Pancreas (tissue), 10 donors: ENCODE results near the gene RBMS1. TPM values are rescaled to one million over a fixed set of nuclear protein-coding genes. Genes with fewer than 3 reads are reported as not detected.

ENCODE experiments used
- ATAC-seq, 4 donors: fragments of 200-7000 bp; cut with Tn5 transposase; one replicate each; pipeline versions ENCODE4 v1.8.0 to v1.9.1; 2020; ENCODE audit warnings: mild to moderate bottlenecking in 4 of 4, moderate library complexity in 4 of 4
- DNase-seq, 6 donors: peaks; one replicate each; pipeline ENCODE4 v3.0.0-alpha.2; 2020
- FAIRE-seq: peaks from 2 replicates; lab custom pipeline; 2012; peaks lifted over from hg19 to GRCh38; lab: Jason Lieb, UNC
- H3K27ac ChIP-seq, 4 donors: fragments of 200-600 bp; sonication (generic); 1 replicate in 3 of 4; 2 replicates in 1 of 4; pipeline versions ENCODE4 v1.5.0 to v1.8.0; 2020
- H3K27me3 ChIP-seq, 4 donors: fragments of 200-600 bp; one replicate each; pipeline ENCODE4 v1.8.0; 2021
- H3K36me3 ChIP-seq, 3 donors: fragments of 200-600 bp; sonication (generic) in 1 of 3; one replicate each; pipeline versions ENCODE4 v1.5.0 to v1.8.0; 2020 to 2021
- H3K4me1 ChIP-seq, 3 donors: fragments of 200-600 bp; one replicate each; pipeline ENCODE4 v1.8.0; 2021
- H3K4me3 ChIP-seq, 4 donors: fragments of 200-600 bp; sonication (generic) in 2 of 4; one replicate each; pipeline versions ENCODE4 v1.5.0 to v1.8.0; 2020 to 2021
- H3K9me3 ChIP-seq, 4 donors: fragments of 200-600 bp; one replicate each; pipeline ENCODE4 v1.8.0; 2021
- WGBS, 2 donors: extraction: QIAGEN DNeasy Blood & Tissue Kit; methylation state at CpG; one replicate each; pipeline ENCODE4 v1.1.7; 2013; 5-methylcytosine and 5-hydroxymethylcytosine counted together
- intact Hi-C, 3 donors: fragments of 100-400 bp; cut with DNase I; formaldehyde crosslinking; loops; one replicate each; pipeline versions ENCODE4 v1.11.1 to v1.14.2; 2022
- polyA plus RNA-seq, 2 donors: library from polyadenylated mRNA; stranded (reverse); fragments of 200-250 nt; gene quantifications; one replicate each; pipeline ENCODE4 v1.2.3, GENCODE V29; 2013
- total RNA-seq, 6 donors: library from RNA; stranded (reverse); fragmentation: NEBNext Ultra II Directional in 4 of 6; extraction: Animal tissue kit (Norgen Biotek cat#: 25700) in 4 of 6; gene quantifications; one replicate each; pipeline versions ENCODE4 v1.2.1 to v1.2.4, GENCODE V29; 2021 to 2023
- TF ChIP-seq, protein P1 (sequence below), 4 donors: fragments of 200-600 bp; sonication (generic) in 3 of 4; IDR thresholded peaks; one replicate each; pipeline versions ENCODE4 v1.5.0 to v1.8.0; 2021; ENCODE audit warnings: antibody characterized with exemption in 4 of 4
- donor health status: healthy with polysubstance abuse.
- donor health status: DM: no; HTN: no; CAD: no; lungs with moderate emphysema.
- donor health status: DM: no; HTN: no; CAD: no.
- donor health status: control.
- donor health status: control.
- donor health status: Bipolar disorder and iron deficiency.
- donor health status: DM: yes; HTN: yes; CAD: no.
- donor health status: DM: no; HTN: no; CAD: no.
- donor health status: DM: no; HTN: no; CAD: no.
- donor health status: DM: yes; HTN: yes; CAD: no.

The RBMS1 gene
- total and polyA plus RNA-seq, 8 donors: 6.3 to 26.1 (median 8.7) TPM

DNA sequence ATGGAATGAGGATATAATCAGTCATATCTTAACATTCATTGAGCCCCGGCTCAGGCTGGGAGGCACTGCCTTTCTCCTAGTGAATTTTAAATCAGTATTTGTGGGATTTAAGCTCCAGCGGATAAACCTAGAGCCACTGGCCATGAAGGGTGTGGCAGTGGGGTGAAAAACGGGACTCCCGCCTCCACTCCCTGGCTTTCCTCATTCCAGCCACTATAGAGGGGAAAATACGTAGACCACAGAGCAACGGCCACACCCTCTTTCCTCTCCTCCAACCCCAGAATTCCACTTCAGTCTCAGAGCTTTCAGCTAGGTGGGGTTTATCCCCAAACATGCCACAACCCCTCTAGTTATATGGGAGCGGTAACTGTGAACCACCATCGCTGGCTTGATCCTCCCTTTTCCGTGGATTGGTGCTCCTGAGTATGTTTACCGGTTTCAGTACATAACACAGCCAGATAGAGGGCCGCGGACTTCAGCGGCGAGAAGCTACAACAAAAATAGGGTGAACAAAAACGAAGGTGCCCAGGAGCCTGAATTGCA, 223.0 kb downstream of the RBMS1 start:
- FAIRE-seq (no peak), ATAC-seq (peak; percentile 36 to 59 (median 50))
- intact Hi-C loops: no loop called here

DNA sequence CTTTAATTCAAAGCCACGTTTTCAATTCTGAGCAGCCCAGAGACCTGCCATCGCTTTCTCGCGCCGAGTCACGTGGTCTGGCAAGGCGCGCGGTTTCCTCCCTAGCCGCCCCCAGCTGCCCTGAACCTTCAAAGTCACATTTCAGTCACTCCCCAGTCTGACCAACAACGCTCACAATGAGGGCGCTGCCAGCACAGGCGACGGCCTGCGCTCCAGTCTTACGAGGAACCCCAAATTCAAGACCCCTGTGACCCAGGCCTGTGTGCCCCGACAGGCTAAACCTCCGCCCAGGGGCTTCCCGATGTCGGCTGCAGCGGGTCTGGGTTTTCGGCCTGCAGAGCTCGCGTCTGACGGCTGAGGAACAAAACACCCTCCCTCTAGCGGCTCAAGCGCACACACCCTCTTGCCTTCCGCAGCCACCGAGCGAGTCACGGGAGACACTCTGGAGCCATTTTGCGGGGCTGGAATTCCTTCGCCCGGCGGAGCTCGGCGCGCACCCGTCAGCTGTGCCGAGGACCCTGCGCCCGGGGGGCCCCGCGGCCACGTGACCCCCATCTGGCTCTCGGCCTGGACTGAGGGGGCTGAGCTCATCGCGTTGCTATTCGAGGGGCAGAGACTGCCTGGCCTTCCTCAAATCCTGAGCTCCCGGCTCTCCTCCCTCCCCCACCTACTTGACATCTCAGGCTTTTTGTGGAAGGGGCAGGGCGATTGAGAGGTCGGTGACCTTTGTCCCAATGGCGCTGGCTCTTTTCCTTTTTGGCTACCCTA, 223.6 kb downstream of the RBMS1 start:
- FAIRE-seq: no peak
- intact Hi-C loops: no loop called here
- Histone ChIP-seq H3K4me1 (peaks cover 9 to 38% (median 29%) of the 10 kb centered on the region in 3 donors), H3K27me3 (no peaks in the 10 kb centered on the region), H3K4me3 (peak overlapping the region; percentile 8 to 42 (median 38)), H3K36me3 (no peaks in the 10 kb centered on the region), H3K9me3 (no peaks in the 10 kb centered on the region), H3K27ac (peak overlapping the region; percentile 92 to 97 (median 96))
- peak; percentile 84 to 89 (median 85) for DNase-seq
- TF ChIP-seq, protein P1, sequence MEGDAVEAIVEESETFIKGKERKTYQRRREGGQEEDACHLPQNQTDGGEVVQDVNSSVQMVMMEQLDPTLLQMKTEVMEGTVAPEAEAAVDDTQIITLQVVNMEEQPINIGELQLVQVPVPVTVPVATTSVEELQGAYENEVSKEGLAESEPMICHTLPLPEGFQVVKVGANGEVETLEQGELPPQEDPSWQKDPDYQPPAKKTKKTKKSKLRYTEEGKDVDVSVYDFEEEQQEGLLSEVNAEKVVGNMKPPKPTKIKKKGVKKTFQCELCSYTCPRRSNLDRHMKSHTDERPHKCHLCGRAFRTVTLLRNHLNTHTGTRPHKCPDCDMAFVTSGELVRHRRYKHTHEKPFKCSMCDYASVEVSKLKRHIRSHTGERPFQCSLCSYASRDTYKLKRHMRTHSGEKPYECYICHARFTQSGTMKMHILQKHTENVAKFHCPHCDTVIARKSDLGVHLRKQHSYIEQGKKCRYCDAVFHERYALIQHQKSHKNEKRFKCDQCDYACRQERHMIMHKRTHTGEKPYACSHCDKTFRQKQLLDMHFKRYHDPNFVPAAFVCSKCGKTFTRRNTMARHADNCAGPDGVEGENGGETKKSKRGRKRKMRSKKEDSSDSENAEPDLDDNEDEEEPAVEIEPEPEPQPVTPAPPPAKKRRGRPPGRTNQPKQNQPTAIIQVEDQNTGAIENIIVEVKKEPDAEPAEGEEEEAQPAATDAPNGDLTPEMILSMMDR (IDR thresholded peaks at IDR 0.05): peak; percentile 37 to 52 (median 47)
- WGBS, 2 donors: 2 to 5% methylated on average over 50 to 53 of the region's 53 CpGs
- ATAC-seq: peak; percentile 70 to 82 (median 77)

More for the DNA sequence above, 223.0 kb downstream of the RBMS1 start:
- TF ChIP-seq, protein P1 (IDR thresholded peaks at IDR 0.05): no peak
- WGBS, 2 donors: 26 to 29% methylated on average over 15 of the region's 15 CpGs
- H3K27me3 ChIP-seq: no peaks in the 10 kb centered on the region
- H3K4me3 ChIP-seq: peak overlapping the region; percentile 7 to 42 (median 38)
- DNase-seq: no peak
- peaks cover 12 to 42% (median 35%) of the 10 kb centered on the region in 3 donors for H3K4me1 ChIP-seq
- H3K27ac ChIP-seq: peak overlapping the region; percentile 92 to 97 (median 96)
- no peaks in the 10 kb centered on the region for H3K36me3 ChIP-seq
- no peaks in the 10 kb centered on the region for H3K9me3 ChIP-seq

DNA sequence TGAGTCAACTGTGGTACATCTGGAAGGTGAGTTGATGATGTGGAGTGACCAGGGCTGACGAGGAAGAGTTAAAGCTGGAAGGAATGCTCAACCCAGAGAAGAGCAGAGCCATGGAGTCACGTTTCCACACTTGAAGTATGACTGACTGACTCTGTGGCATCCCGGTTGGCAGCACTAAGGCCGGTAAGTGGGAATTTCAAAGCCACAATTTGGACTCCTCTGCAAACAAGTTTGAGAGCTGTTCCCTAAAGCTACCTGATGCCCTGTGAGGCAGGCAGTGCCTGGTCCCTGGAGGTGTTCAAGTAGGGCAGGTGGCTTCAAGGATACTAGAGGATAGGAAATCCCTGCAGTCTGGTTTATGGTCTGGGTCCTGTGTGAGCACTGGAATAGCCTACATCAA, 224.2 kb downstream of the RBMS1 start:
- intact Hi-C loops: no loop called here
- WGBS, 2 donors: 21 to 29% methylated on average over 4 of the region's 4 CpGs
- ATAC-seq: peak; percentile 14 to 41 (median 22)
- H3K36me3 ChIP-seq: no peaks in the 10 kb centered on the region
- peak in 1 of 6 donors; percentile 8 for DNase-seq
- H3K27me3 ChIP-seq: no peaks in the 10 kb centered on the region
- H3K27ac ChIP-seq: peak overlapping the region; percentile 92 to 97 (median 96)
- TF ChIP-seq, protein P1 (IDR thresholded peaks at IDR 0.05): no peak
- no peak for FAIRE-seq
- H3K9me3 ChIP-seq: no peaks in the 10 kb centered on the region
- H3K4me3 ChIP-seq: peak overlapping the region; percentile 8 to 42 (median 38)
- H3K4me1 ChIP-seq: peaks cover 7 to 38% (median 27%) of the 10 kb centered on the region in 3 donors

DNA sequence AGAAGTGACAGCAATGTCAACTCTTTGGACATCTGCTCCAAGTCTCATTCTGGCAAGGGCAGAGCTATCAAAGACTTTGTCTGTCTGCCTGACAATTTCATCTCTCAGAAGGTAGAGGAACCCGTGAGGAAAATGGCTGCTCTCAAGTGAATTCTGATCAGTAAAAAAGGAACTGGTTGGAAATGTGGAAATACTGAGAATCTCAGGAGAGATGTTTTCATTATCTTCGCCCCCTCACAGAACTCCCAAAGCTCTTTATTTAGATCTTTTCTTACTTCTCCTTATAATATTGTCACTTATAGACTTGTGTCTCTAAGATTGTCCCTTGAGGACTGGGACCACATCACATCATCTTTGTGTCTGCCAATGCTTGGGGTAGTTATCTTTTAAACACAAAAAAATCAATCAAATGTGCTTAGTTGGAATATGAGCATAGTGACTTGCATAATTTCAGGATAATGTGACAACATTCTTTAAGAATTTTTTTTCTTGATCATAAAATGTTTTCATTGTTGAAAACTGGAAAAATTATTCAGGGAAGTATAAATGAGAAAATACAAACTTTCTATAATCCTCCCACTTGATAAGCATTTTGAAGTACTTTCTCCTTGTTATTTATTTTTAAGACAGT, 225.3 kb downstream of the RBMS1 start:
- DNase-seq: no peak
- peaks cover 7 to 38% (median 27%) of the 10 kb centered on the region in 3 donors for H3K4me1 ChIP-seq
- intact Hi-C loops: no loop called here
- peak overlapping the region in 3 of 4 donors; percentile 95 to 97 (median 97) for H3K27ac ChIP-seq
- WGBS, 2 donors: 52 to 56% methylated on average over 2 of the region's 2 CpGs
- FAIRE-seq: no peak
- ATAC-seq: no peak
- no peaks in the 10 kb centered on the region for H3K27me3 ChIP-seq
- H3K36me3 ChIP-seq: no peaks in the 10 kb centered on the region
- TF ChIP-seq, protein P1 (IDR thresholded peaks at IDR 0.05): no peak
- no peaks in the 10 kb centered on the region for H3K9me3 ChIP-seq
- no peak overlapping the region for H3K4me3 ChIP-seq
